ENCODE measurements around the gene GFOD1. TPM values are rescaled to one million over a fixed set of nuclear protein-coding genes. Genes with fewer than 3 reads are reported as not detected.

Gene GFOD1
- total and polyA plus RNA-seq, 7 donors = 5.9 to 34.2 (median 16.7) TPM

- no peak for ATAC-seq
- H3K4me3 ChIP-seq = no peak overlapping the region
Observed at GRCh38 chr6:13433709-13434121, 53.7 kb downstream of the GFOD1 start.

GRCh38 chr6:13432526-13433184, 54.7 kb downstream of the GFOD1 start:
- no peak for TF ChIP-seq CTCF (IDR thresholded peaks at IDR 0.05)
- H3K27me3 ChIP-seq (ENCODE audit: insufficient read depth in 3 of 3, low read length in 2 of 3) = no peaks in the 10 kb centered on the region
- DNase-seq (no peak), ATAC-seq (no peak)
- H3K4me1 ChIP-seq = peaks cover 34% of the 10 kb centered on the region
- WGBS, 3 donors = 79 to 87% (median 84%) methylated on average over 4 of the region's 4 CpGs
- no peaks in the 10 kb centered on the region for H3K36me3 ChIP-seq (ENCODE audit: insufficient read depth in 1 of 2, low read depth in 1 of 2)
- H3K4me3 ChIP-seq = no peak overlapping the region
- no peaks in the 10 kb centered on the region for H3K9me3 ChIP-seq
- intact Hi-C loops (cut with DNase I) = no loop called here
- H3K27ac ChIP-seq = no peak overlapping the region

More at GRCh38 chr6:13433709-13434121, 53.7 kb downstream of the GFOD1 start:
- 83 to 86% (median 86%) methylated on average over 5 of the region's 5 CpGs for WGBS, 3 donors
- no peak for DNase-seq
- intact Hi-C loops (cut with DNase I) = no loop called here
- no peaks in the 10 kb centered on the region for H3K27me3 ChIP-seq (ENCODE audit: insufficient read depth in 3 of 3, low read length in 2 of 3)
- H3K27ac ChIP-seq = no peak overlapping the region
- no peaks in the 10 kb centered on the region for H3K36me3 ChIP-seq (ENCODE audit: insufficient read depth in 1 of 2, low read depth in 1 of 2)
- peaks cover 35% of the 10 kb centered on the region for H3K4me1 ChIP-seq
- no peaks in the 10 kb centered on the region for H3K9me3 ChIP-seq
- TF ChIP-seq CTCF (IDR thresholded peaks at IDR 0.05) = no peak

GRCh38 chr6:13431861-13432465, 55.4 kb downstream of the GFOD1 start:
- no peaks in the 10 kb centered on the region for H3K36me3 ChIP-seq (ENCODE audit: insufficient read depth in 1 of 2, low read depth in 1 of 2)
- H3K9me3 ChIP-seq = no peaks in the 10 kb centered on the region
- H3K27me3 ChIP-seq (ENCODE audit: insufficient read depth in 3 of 3, low read length in 2 of 3) = no peaks in the 10 kb centered on the region
- H3K4me3 ChIP-seq = no peak overlapping the region
- WGBS, 3 donors = 46 to 63% (median 51%) methylated on average over 5 of the region's 5 CpGs
- ATAC-seq (peak; percentile 64 to 75 (median 68)), DNase-seq (no peak)
- no peak for TF ChIP-seq CTCF (IDR thresholded peaks at IDR 0.05)
- peaks cover 31% of the 10 kb centered on the region for H3K4me1 ChIP-seq
- no peak overlapping the region for H3K27ac ChIP-seq
- intact Hi-C loops (cut with DNase I) = no loop called here

- no peaks in the 10 kb centered on the region for H3K27me3 ChIP-seq (ENCODE audit: insufficient read depth in 3 of 3, low read length in 2 of 3)
- H3K4me1 ChIP-seq = peaks cover 31% of the 10 kb centered on the region
- intact Hi-C loops (cut with DNase I) = no loop called here
- H3K27ac ChIP-seq = no peak overlapping the region
- H3K9me3 ChIP-seq = no peaks in the 10 kb centered on the region
- DNase-seq (no peak), ATAC-seq (no peak)
- no peaks in the 10 kb centered on the region for H3K36me3 ChIP-seq (ENCODE audit: insufficient read depth in 1 of 2, low read depth in 1 of 2)
- no peak for TF ChIP-seq CTCF (IDR thresholded peaks at IDR 0.05)
- no peak overlapping the region for H3K4me3 ChIP-seq
- 88 to 89% (median 88%) methylated on average over 6 of the region's 6 CpGs for WGBS, 3 donors
Observed at GRCh38 chr6:13431059-13431656, 56.2 kb downstream of the GFOD1 start.

All from psoas muscle (tissue), 8 donors.